Measurements from ENCODE around the gene FRMD5. TPM values are rescaled to one million over a fixed set of nuclear protein-coding genes. Genes with fewer than 3 reads are reported as not detected.

Gene FRMD5
- total and polyA plus RNA-seq, 5 donors: 20.8 to 88.6 (median 44.6) TPM

GRCh38 chr15:44163370-44163769, 31.7 kb downstream of the FRMD5 start:
- Histone ChIP-seq H3K9me3 (ENCODE audit: control insufficient read depth, low read length) (no peaks in the 10 kb centered on the region), H3K27me3 (ENCODE audit: control insufficient read depth, insufficient read depth) (no peaks in the 10 kb centered on the region), H3K4me1 (ENCODE audit: control insufficient read depth, insufficient read depth, low read length) (no peaks in the 10 kb centered on the region), H3K27ac (ENCODE audit: low read length) (no peak overlapping the region), H3K4me3 (ENCODE audit: low read length) (no peak overlapping the region)
- no peak for DNase-seq
- ATAC-seq: no peak
- 58% methylated on average over 5 of the region's 5 CpGs for WGBS
- intact Hi-C loops (cut with DNase I): no loop called here

DNA sequence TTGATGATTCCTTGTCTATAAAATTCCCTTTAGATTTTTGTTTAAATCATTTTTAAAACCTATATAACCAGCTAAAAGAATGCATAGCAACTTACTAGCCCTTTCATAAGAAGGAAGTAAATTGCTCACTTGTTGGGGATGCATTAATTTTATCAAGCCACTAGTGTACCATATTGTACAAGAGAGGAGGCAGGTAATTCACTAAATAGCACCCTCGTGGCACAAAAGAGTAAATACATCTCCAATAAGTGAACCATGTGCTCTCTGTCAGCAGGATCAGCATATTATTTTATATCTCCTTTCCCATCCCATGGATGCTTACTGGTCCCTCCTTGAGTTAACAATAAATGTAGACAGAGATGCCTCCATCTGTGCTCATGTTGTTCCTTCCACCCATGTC, 34.3 kb downstream of the FRMD5 start:
- Histone ChIP-seq H3K4me3 (ENCODE audit: low read length) (no peak overlapping the region), H3K27me3 (ENCODE audit: control insufficient read depth, insufficient read depth) (no peaks in the 10 kb centered on the region), H3K4me1 (ENCODE audit: control insufficient read depth, insufficient read depth, low read length) (no peaks in the 10 kb centered on the region), H3K9me3 (ENCODE audit: control insufficient read depth, low read length) (no peaks in the 10 kb centered on the region), H3K27ac (ENCODE audit: low read length) (no peak overlapping the region)
- WGBS: 66% methylated on average over 1 of the region's 1 CpG
- DNase-seq: no peak
- intact Hi-C loops (cut with DNase I): no loop called here
- no peak for ATAC-seq

- Histone ChIP-seq H3K27ac (ENCODE audit: low read length) (no peak overlapping the region), H3K9me3 (ENCODE audit: control insufficient read depth, low read length) (no peaks in the 10 kb centered on the region), H3K27me3 (ENCODE audit: control insufficient read depth, insufficient read depth) (no peaks in the 10 kb centered on the region), H3K4me3 (ENCODE audit: low read length) (no peak overlapping the region), H3K4me1 (ENCODE audit: control insufficient read depth, insufficient read depth, low read length) (no peaks in the 10 kb centered on the region)
- DNase-seq: no peak
- intact Hi-C loops (cut with DNase I): no loop called here
- ATAC-seq: no peak
Observed at GRCh38 chr15:44159492-44159891, 35.6 kb downstream of the FRMD5 start.

DNA sequence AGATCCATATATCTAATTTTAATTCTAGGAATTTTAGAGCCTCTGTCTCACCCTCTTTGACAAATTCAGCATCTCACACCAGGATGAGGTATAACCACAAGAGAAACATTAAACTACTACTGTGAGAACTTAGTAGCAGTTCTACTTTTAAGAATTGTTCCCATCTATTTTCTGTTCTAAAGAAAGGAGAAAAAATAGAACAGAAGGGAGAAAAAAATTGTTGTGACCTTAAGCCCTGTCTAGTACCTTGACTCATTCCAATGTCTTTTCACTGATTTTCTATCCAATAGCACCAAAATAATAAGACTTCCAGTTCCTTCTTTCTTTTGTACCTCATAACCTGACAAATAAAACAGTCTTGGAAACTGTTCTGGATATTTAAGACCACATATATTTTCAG, 37.0 kb downstream of the FRMD5 start:
- no peaks in the 10 kb centered on the region for H3K4me1 ChIP-seq (ENCODE audit: control insufficient read depth, insufficient read depth, low read length)
- intact Hi-C loops (cut with DNase I): no loop called here
- no peak overlapping the region for H3K4me3 ChIP-seq (ENCODE audit: low read length)
- H3K27ac ChIP-seq (ENCODE audit: low read length): no peak overlapping the region
- no peaks in the 10 kb centered on the region for H3K27me3 ChIP-seq (ENCODE audit: control insufficient read depth, insufficient read depth)
- no peak for ATAC-seq
- DNase-seq: no peak
- no peaks in the 10 kb centered on the region for H3K9me3 ChIP-seq (ENCODE audit: control insufficient read depth, low read length)

- H3K4me3 ChIP-seq (ENCODE audit: low read length): no peak overlapping the region
- DNase-seq (no peak), ATAC-seq (no peak)
- intact Hi-C loops (cut with DNase I): no loop called here
- H3K9me3 ChIP-seq (ENCODE audit: control insufficient read depth, low read length): no peaks in the 10 kb centered on the region
- H3K4me1 ChIP-seq (ENCODE audit: control insufficient read depth, insufficient read depth, low read length): no peaks in the 10 kb centered on the region
- no peak overlapping the region for H3K27ac ChIP-seq (ENCODE audit: low read length)
- 65% methylated on average over 1 of the region's 1 CpG for WGBS
- no peaks in the 10 kb centered on the region for H3K27me3 ChIP-seq (ENCODE audit: control insufficient read depth, insufficient read depth)
Observed at GRCh38 chr15:44157679-44158078, 37.4 kb downstream of the FRMD5 start.

GRCh38 chr15:44153352-44153751, 41.7 kb downstream of the FRMD5 start:
- intact Hi-C loops (cut with DNase I): no loop called here
- H3K4me3 ChIP-seq (ENCODE audit: low read length): no peak overlapping the region
- ATAC-seq (no peak), DNase-seq (no peak)
- no peak overlapping the region for H3K27ac ChIP-seq (ENCODE audit: low read length)
- no peaks in the 10 kb centered on the region for H3K27me3 ChIP-seq (ENCODE audit: control insufficient read depth, insufficient read depth)
- 93% methylated on average over 4 of the region's 4 CpGs for WGBS
- H3K9me3 ChIP-seq (ENCODE audit: control insufficient read depth, low read length): no peaks in the 10 kb centered on the region
- no peaks in the 10 kb centered on the region for H3K4me1 ChIP-seq (ENCODE audit: control insufficient read depth, insufficient read depth, low read length)

DNA sequence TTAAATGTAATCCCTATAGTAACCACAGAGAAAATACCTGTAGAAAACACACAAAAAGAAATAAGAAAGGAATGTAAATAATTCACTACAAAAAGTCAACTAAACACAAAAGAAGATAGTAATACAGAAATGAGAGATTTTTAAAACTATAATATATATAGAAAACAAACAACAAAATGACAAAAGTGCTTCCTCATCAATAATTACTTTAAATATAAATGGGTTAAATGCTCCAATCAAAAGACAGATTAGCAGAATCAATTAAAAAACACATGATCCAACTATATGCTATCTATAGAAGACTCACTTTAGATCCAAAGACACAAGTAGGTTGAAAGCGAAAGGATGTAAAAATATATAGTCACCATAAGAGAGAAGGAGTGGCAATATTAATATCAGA, 45.8 kb downstream of the FRMD5 start:
- no peak for DNase-seq
- Histone ChIP-seq H3K4me1 (ENCODE audit: control insufficient read depth, insufficient read depth, low read length) (no peaks in the 10 kb centered on the region), H3K27ac (ENCODE audit: low read length) (no peak overlapping the region), H3K27me3 (ENCODE audit: control insufficient read depth, insufficient read depth) (no peaks in the 10 kb centered on the region), H3K9me3 (ENCODE audit: control insufficient read depth, low read length) (no peaks in the 10 kb centered on the region), H3K4me3 (ENCODE audit: low read length) (no peak overlapping the region)
- 96% methylated on average over 1 of the region's 1 CpG for WGBS
- ATAC-seq: no peak
- intact Hi-C loops (cut with DNase I): no loop called here

DNA sequence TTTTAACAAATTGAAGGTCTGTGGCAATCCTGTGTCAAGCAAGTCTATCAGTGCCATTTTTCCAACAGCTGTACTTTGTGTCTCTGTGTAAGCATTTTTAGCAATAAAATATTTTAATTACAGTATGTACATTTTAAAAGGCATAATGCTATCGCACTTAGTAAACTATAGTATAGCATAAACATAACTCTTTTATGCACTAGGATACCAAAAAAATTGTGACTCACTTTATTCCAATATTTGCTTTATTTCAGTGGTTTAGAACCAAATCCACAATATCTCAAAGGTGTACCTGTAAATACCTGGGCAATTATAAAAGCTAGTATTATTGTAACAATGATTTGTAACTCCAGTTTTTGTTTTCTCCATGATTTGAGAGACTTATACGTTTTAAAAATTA, 46.5 kb downstream of the FRMD5 start:
- WGBS: 68% methylated on average over 2 of the region's 2 CpGs
- H3K4me1 ChIP-seq (ENCODE audit: control insufficient read depth, insufficient read depth, low read length): no peaks in the 10 kb centered on the region
- no peak overlapping the region for H3K4me3 ChIP-seq (ENCODE audit: low read length)
- intact Hi-C loops (cut with DNase I): no loop called here
- ATAC-seq (no peak), DNase-seq (no peak)
- no peaks in the 10 kb centered on the region for H3K27me3 ChIP-seq (ENCODE audit: control insufficient read depth, insufficient read depth)
- H3K27ac ChIP-seq (ENCODE audit: low read length): no peak overlapping the region
- H3K9me3 ChIP-seq (ENCODE audit: control insufficient read depth, low read length): no peaks in the 10 kb centered on the region

- no peaks in the 10 kb centered on the region for H3K9me3 ChIP-seq (ENCODE audit: control insufficient read depth, low read length)
- no peak overlapping the region for H3K27ac ChIP-seq (ENCODE audit: low read length)
- H3K4me1 ChIP-seq (ENCODE audit: control insufficient read depth, insufficient read depth, low read length): no peaks in the 10 kb centered on the region
- no peak overlapping the region for H3K4me3 ChIP-seq (ENCODE audit: low read length)
- DNase-seq (no peak), ATAC-seq (no peak)
- no peaks in the 10 kb centered on the region for H3K27me3 ChIP-seq (ENCODE audit: control insufficient read depth, insufficient read depth)
- intact Hi-C loops (cut with DNase I): no loop called here
Observed at GRCh38 chr15:44147636-44148035, 47.4 kb downstream of the FRMD5 start.

DNA sequence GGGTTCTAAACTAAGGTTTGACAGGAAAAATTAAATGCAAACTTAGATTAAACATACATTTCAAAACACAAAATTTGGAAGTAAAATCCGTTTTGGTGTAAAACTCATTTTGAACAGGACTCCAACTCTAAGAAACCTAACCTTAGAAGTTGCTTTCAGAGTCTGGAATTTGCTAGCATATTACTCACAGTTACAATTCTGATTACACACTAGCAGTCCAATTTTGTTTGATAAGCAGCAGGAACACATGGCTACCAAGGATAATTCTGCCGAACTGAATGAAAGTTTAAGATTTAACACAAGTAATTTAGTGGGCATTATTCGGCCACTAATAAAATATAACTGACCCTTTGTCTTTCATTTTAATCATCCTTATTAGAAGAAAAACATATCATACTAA, 49.6 kb downstream of the FRMD5 start:
- ATAC-seq: no peak
- intact Hi-C loops (cut with DNase I): no loop called here
- Histone ChIP-seq H3K4me1 (ENCODE audit: control insufficient read depth, insufficient read depth, low read length) (no peaks in the 10 kb centered on the region), H3K4me3 (ENCODE audit: low read length) (no peak overlapping the region), H3K27ac (ENCODE audit: low read length) (no peak overlapping the region), H3K9me3 (ENCODE audit: control insufficient read depth, low read length) (no peaks in the 10 kb centered on the region), H3K27me3 (ENCODE audit: control insufficient read depth, insufficient read depth) (no peaks in the 10 kb centered on the region)
- 36% methylated on average over 3 of the region's 3 CpGs for WGBS
- DNase-seq: no peak

DNA sequence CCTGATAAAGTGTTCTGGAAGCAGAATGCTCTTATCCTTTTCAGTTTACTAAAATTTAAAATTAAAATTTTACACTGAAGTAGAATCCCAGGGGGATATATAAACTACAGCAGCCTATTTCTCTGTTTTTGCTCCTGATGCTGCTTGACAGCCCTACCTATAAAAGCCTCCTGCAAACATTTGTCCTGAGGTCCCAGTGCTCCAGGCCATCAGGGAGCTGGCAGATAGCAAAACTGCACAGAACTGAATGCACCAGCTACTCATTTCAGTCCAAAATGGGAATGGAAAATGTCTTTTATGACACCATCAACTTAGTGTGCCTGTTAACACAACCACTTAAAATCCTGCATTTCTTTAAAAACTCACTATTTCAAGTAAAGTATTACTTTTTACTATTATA, 50.1 kb downstream of the FRMD5 start:
- no peak overlapping the region for H3K4me3 ChIP-seq (ENCODE audit: low read length)
- no peaks in the 10 kb centered on the region for H3K4me1 ChIP-seq (ENCODE audit: control insufficient read depth, insufficient read depth, low read length)
- DNase-seq (no peak), ATAC-seq (peak in 1 of 2 donors; percentile 61)
- H3K27me3 ChIP-seq (ENCODE audit: control insufficient read depth, insufficient read depth): no peaks in the 10 kb centered on the region
- intact Hi-C loops (cut with DNase I): no loop called here
- no peaks in the 10 kb centered on the region for H3K9me3 ChIP-seq (ENCODE audit: control insufficient read depth, low read length)
- no peak overlapping the region for H3K27ac ChIP-seq (ENCODE audit: low read length)

DNA sequence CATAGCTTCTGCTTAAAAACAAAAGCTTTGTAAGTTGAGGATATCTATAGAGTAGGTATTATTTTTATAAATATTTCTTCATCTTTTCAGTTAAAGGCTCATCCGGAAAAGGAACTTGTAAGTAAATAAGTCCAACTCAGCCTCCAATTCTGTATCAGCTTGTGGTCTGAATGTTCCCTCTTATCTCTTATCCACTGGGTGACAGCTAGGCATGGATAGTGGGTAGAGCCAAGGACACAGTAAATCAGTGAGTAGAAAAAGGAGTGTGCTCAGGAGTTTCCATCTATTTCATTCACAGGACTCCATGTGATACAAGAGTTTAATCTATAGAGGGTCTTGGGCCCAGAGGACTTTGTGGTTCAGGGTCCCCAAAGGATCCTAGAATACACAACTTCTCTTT, 50.9 kb downstream of the FRMD5 start:
- WGBS: 24% methylated on average over 1 of the region's 1 CpG
- no peaks in the 10 kb centered on the region for H3K9me3 ChIP-seq (ENCODE audit: control insufficient read depth, low read length)
- H3K27me3 ChIP-seq (ENCODE audit: control insufficient read depth, insufficient read depth): no peaks in the 10 kb centered on the region
- H3K4me3 ChIP-seq (ENCODE audit: low read length): no peak overlapping the region
- DNase-seq (no peak), ATAC-seq (peak; percentile 61 to 87)
- no peak overlapping the region for H3K27ac ChIP-seq (ENCODE audit: low read length)
- no peaks in the 10 kb centered on the region for H3K4me1 ChIP-seq (ENCODE audit: control insufficient read depth, insufficient read depth, low read length)
- intact Hi-C loops (cut with DNase I): no loop called here

Data from right cardiac atrium (tissue), 5 donors.